Lower leg skin (tissue), 3 donors: ENCODE results near the gene TMC1.

ENCODE experiments used
- CTCF ChIP-seq, 3 donors: fragments of 450-650 bp; IDR thresholded peaks; one replicate each; pipeline ENCODE4 v1.5.1; 2016; ENCODE audit warnings: antibody characterized with exemption in 3 of 3, mild to moderate bottlenecking in 3 of 3, moderate library complexity in 2 of 3
- POLR2A ChIP-seq, 2 donors: fragments of 450-650 bp; IDR thresholded peaks; one replicate each; pipeline ENCODE4 v1.6.1; 2016 to 2017; ENCODE audit warnings: antibody characterized with exemption in 2 of 2, mild to moderate bottlenecking in 1 of 2, moderate library complexity in 1 of 2

- TF ChIP-seq CTCF (IDR thresholded peaks at IDR 0.05) = no peak
- no peak for TF ChIP-seq POLR2A (IDR thresholded peaks at IDR 0.05)
Measured at GRCh38 chr9:72812559-72813111, 291.2 kb downstream of the TMC1 start.
